ENCODE measurements around the gene LTBR.

GRCh38 chr12:6341417-6342139 is 42.4 kb upstream of the LTBR start, which contains the start of gene TNFRSF1A:
- TF ChIP-seq POLR2A (IDR thresholded peaks at IDR 0.05; ENCODE audit: low read length) (peak; percentile 22), GATA1 (IDR thresholded peaks at IDR 0.05; ENCODE audit: low read depth, low read length) (no peak)

All from erythroblast (primary cell).